ENCODE data around the gene ARHGAP24.

The ARHGAP24 gene

DNA sequence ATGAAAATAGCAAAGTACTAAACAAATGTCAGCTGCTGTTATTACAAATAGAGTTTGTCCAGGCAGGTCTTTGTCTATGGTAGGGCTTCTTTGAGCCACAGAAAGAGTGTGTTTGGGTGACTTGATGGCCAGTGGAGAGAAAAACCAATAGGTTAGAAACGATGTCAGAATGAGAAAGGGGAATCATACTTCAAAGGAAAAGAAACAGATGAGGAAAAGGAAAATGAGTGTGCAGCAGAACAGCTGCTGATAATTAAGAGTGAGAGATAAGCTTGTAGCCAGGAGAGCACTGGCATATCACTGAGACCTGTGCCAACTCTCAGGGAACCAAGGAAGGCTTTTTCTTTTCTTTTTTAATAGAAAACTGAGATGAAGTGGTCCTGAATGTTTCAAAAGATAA is 257.2 kb downstream of the ARHGAP24 start:
- H3K9ac ChIP-seq (ENCODE audit: low read depth, low read length): no peak overlapping the region
- H3K36me3 ChIP-seq (ENCODE audit: insufficient read depth, low read length): no peaks in the 10 kb centered on the region
- no peaks in the 10 kb centered on the region for H3K4me1 ChIP-seq (ENCODE audit: insufficient read depth, low read length)
- no peaks in the 10 kb centered on the region for H3K27me3 ChIP-seq (ENCODE audit: insufficient read depth, low read length)
- no peaks in the 10 kb centered on the region for H3K9me3 ChIP-seq (ENCODE audit: insufficient read depth, low read depth, low read length)
- H3K4me3 ChIP-seq (ENCODE audit: low read length): no peak overlapping the region
- no peak overlapping the region for H3K27ac ChIP-seq (ENCODE audit: low read depth, low read length)
- WGBS: 81% methylated on average over 1 of the region's 1 CpG

DNA sequence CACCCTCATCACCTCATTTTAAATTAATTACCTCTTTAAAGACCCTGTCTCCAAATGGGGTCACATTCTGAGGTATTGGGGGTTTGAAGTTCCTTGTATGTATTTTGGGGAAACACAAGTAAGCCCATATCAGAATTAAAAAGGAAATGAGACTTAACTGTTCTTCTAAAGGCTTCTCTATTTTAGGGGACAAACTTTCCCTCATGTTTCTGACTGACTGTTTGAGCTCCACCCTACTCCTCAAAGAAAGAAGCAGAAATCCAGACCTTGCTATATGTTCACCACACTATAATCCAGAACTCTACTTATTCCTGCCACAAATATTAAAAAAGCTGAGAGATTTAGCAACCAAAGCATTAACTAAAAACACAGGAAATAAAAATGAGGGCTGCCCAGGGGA is 258.8 kb downstream of the ARHGAP24 start:
- Histone ChIP-seq H3K4me1 (ENCODE audit: insufficient read depth, low read length) (no peaks in the 10 kb centered on the region; the same call in 1 of the 2 replicates), H3K36me3 (ENCODE audit: insufficient read depth, low read length) (no peaks in the 10 kb centered on the region), H3K27ac (ENCODE audit: low read depth, low read length) (no peak overlapping the region), H3K9me3 (ENCODE audit: insufficient read depth, low read depth, low read length) (no peaks in the 10 kb centered on the region), H3K4me3 (ENCODE audit: low read length) (no peak overlapping the region), H3K9ac (ENCODE audit: low read depth, low read length) (no peak overlapping the region), H3K27me3 (ENCODE audit: insufficient read depth, low read length) (no peaks in the 10 kb centered on the region)

DNA sequence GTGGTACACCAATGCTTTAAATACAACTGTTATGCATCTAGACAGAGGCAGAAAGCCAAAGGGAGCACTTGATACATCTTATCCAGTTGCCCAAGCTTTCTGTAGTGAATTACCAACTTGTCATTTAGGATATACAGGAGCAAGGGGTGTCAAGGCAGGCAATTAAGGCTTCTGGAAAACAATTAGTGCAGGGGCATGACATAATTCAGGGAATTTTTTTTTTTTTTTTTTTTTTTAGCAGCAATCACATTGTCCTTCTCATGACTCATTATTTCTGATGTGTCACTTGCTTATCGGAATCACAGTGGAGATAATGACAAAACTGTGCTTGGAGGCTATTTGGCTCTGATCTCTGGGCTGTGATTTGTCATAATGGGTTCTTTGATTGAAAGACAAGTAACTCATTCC is 259.5 kb downstream of the ARHGAP24 start:
- H3K9me3 ChIP-seq (ENCODE audit: insufficient read depth, low read depth, low read length): no peaks in the 10 kb centered on the region
- no peak overlapping the region for H3K9ac ChIP-seq (ENCODE audit: low read depth, low read length)
- 100% methylated on average over 1 of the region's 1 CpG for WGBS
- H3K4me1 ChIP-seq (ENCODE audit: insufficient read depth, low read length): no peaks in the 10 kb centered on the region; the same call in 1 of the 2 replicates
- no peaks in the 10 kb centered on the region for H3K27me3 ChIP-seq (ENCODE audit: insufficient read depth, low read length)
- H3K36me3 ChIP-seq (ENCODE audit: insufficient read depth, low read length): no peaks in the 10 kb centered on the region
- no peak overlapping the region for H3K27ac ChIP-seq (ENCODE audit: low read depth, low read length)
- H3K4me3 ChIP-seq (ENCODE audit: low read length): no peak overlapping the region

DNA sequence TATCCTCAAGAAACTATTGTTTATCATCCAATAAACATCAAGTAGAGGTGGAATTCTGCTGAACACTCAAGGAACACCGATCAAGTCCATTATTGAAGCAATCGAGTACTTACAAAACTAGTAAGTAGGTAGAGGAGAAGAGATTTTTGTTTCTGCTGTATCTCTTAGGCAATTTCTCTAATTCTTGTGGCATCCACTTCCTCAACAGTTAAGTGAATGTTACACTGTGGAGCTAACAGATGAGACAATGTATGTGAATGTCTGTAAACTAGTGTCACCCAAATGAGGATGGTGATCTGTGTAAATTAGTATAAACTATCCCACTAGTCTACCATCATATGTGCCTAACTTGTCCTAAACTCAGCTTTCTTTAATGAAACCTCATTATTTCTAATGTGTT is 261.6 kb downstream of the ARHGAP24 start:
- no peaks in the 10 kb centered on the region for H3K36me3 ChIP-seq (ENCODE audit: insufficient read depth, low read length)
- H3K4me3 ChIP-seq (ENCODE audit: low read length): no peak overlapping the region
- H3K27me3 ChIP-seq (ENCODE audit: insufficient read depth, low read length): no peaks in the 10 kb centered on the region
- no peaks in the 10 kb centered on the region; the same call in 1 of the 2 replicates for H3K4me1 ChIP-seq (ENCODE audit: insufficient read depth, low read length)
- WGBS: 100% methylated on average over 2 of the region's 2 CpGs
- H3K9ac ChIP-seq (ENCODE audit: low read depth, low read length): no peak overlapping the region
- no peak overlapping the region for H3K27ac ChIP-seq (ENCODE audit: low read depth, low read length)
- no peaks in the 10 kb centered on the region for H3K9me3 ChIP-seq (ENCODE audit: insufficient read depth, low read depth, low read length)

- no peak overlapping the region for H3K9ac ChIP-seq (ENCODE audit: low read depth, low read length)
- no peaks in the 10 kb centered on the region for H3K36me3 ChIP-seq (ENCODE audit: insufficient read depth, low read length)
- H3K27ac ChIP-seq (ENCODE audit: low read depth, low read length): no peak overlapping the region
- no peaks in the 10 kb centered on the region for H3K27me3 ChIP-seq (ENCODE audit: insufficient read depth, low read length)
- H3K4me1 ChIP-seq (ENCODE audit: insufficient read depth, low read length): no peaks in the 10 kb centered on the region; the same call in 1 of the 2 replicates
- no peaks in the 10 kb centered on the region for H3K9me3 ChIP-seq (ENCODE audit: insufficient read depth, low read depth, low read length)
- WGBS: 92% methylated on average over 1 of the region's 1 CpG
- no peak overlapping the region for H3K4me3 ChIP-seq (ENCODE audit: low read length)
Observed at GRCh38 chr4:85737254-85737653, 262.3 kb downstream of the ARHGAP24 start.

DNA sequence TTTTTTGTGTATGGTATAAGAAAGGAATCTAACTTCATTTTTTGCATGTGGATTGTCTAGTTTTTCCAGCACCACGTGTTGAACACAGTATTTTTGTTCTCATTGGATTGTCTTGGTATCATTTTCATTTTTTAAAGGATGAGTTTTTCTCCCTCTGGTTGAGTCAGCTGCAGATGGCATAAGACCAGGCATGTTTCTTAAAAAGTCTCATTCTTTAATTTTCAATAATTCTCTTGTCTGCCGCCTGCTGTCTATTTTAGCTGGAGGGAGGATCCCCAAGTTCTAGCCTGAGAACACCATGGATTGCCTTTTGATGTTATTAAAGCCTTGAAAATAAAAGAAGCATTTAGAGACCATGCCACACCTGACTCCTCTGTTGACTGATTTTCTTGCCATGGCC is 263.8 kb downstream of the ARHGAP24 start:
- no peaks in the 10 kb centered on the region; the same call in 1 of the 2 replicates for H3K4me1 ChIP-seq (ENCODE audit: insufficient read depth, low read length)
- H3K36me3 ChIP-seq (ENCODE audit: insufficient read depth, low read length): no peaks in the 10 kb centered on the region
- H3K27me3 ChIP-seq (ENCODE audit: insufficient read depth, low read length): no peaks in the 10 kb centered on the region
- no peak overlapping the region for H3K27ac ChIP-seq (ENCODE audit: low read depth, low read length)
- 95% methylated on average over 2 of the region's 2 CpGs for WGBS
- H3K4me3 ChIP-seq (ENCODE audit: low read length): no peak overlapping the region
- H3K9ac ChIP-seq (ENCODE audit: low read depth, low read length): no peak overlapping the region
- H3K9me3 ChIP-seq (ENCODE audit: insufficient read depth, low read depth, low read length): no peaks in the 10 kb centered on the region

DNA sequence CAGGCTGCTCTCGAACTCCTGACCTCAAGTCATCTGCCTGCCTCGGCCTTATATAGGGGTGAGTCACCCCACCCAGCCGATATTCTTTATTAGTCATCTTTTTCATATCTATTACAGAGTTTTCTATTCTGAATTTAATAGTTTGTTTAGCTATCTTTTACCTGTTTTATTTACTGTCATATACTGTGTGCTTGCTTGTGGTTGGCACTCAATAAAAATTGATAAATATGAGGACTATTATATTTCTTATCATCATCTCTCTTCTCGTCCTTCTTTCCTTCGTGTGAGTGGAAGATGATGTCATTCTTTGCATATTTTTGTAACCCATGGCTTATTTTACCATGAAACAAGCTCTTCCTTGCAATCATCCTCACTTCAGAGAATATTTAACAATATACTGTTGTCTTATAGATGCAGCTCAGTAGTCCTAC is 265.5 kb downstream of the ARHGAP24 start:
- Histone ChIP-seq H3K27ac (ENCODE audit: low read depth, low read length) (no peak overlapping the region), H3K9me3 (ENCODE audit: insufficient read depth, low read depth, low read length) (no peaks in the 10 kb centered on the region), H3K36me3 (ENCODE audit: insufficient read depth, low read length) (no peaks in the 10 kb centered on the region), H3K9ac (ENCODE audit: low read depth, low read length) (no peak overlapping the region), H3K4me1 (ENCODE audit: insufficient read depth, low read length) (no peaks in the 10 kb centered on the region; the same call in 1 of the 2 replicates), H3K4me3 (ENCODE audit: low read length) (no peak overlapping the region), H3K27me3 (ENCODE audit: insufficient read depth, low read length) (no peaks in the 10 kb centered on the region)
- 97% methylated on average over 3 of the region's 5 CpGs for WGBS

- Histone ChIP-seq H3K27me3 (ENCODE audit: insufficient read depth, low read length) (no peaks in the 10 kb centered on the region), H3K4me1 (ENCODE audit: insufficient read depth, low read length) (no peaks in the 10 kb centered on the region; the same call in 1 of the 2 replicates), H3K4me3 (ENCODE audit: low read length) (no peak overlapping the region), H3K9ac (ENCODE audit: low read depth, low read length) (no peak overlapping the region), H3K27ac (ENCODE audit: low read depth, low read length) (no peak overlapping the region), H3K36me3 (ENCODE audit: insufficient read depth, low read length) (no peaks in the 10 kb centered on the region), H3K9me3 (ENCODE audit: insufficient read depth, low read depth, low read length) (no peaks in the 10 kb centered on the region)
- WGBS: 100% methylated on average over 1 of the region's 2 CpGs
Observed at GRCh38 chr4:85741381-85741780, 266.4 kb downstream of the ARHGAP24 start.

DNA sequence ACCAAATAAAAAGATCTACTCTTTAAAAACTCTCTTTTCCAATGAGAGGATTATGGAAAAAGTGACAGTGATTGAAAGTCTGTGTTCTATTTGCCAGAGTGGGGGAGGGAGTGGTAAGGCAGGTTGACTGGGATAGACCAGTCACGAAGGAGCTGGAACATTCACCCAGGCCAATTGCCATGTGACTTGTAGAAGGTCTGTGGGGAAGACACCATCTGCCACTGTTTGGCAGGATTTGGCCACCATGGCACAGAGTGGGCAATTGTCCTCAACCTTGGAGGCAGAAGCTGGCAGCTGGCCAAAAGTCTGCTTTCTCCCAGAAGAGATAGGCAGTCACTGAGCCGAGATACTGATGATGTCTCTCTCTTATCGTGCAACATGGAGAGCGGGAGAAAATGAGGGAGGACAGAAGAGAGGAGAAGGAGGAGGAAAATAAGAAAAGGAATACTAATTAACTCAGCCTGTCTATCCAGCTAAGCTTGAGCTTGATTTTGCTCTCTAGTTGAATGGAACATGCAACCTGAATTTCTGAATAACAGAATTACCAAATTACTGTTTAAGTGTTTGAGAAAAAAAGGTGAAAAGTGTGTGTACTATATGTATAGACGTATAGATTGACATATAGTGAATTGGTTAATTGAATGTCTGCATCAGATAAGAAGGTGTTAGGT is 267.1 kb downstream of the ARHGAP24 start:
- no peak overlapping the region for H3K27ac ChIP-seq (ENCODE audit: low read depth, low read length)

DNA sequence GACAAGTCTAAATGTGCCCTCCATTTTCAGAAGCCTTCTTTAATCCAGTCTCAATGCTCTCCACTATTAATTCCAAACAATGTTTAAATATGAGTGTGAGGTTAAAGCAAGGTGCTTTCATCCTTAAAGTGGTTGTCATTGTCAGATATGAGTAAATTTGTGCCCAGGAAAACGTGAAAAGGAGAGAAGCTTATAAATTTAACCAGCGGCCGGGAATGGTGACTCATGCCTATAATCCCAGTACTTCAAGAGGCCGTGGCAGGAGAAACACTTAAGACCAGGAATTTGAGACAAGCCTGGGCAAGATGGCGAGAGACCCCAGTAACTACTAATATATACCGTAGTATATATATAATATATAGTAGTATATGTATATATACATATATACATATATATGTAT is 270.0 kb downstream of the ARHGAP24 start:
- Histone ChIP-seq H3K9me3 (ENCODE audit: insufficient read depth, low read depth, low read length) (no peaks in the 10 kb centered on the region), H3K9ac (ENCODE audit: low read depth, low read length) (no peak overlapping the region), H3K4me3 (ENCODE audit: low read length) (no peak overlapping the region), H3K4me1 (ENCODE audit: insufficient read depth, low read length) (no peaks in the 10 kb centered on the region), H3K36me3 (ENCODE audit: insufficient read depth, low read length) (no peaks in the 10 kb centered on the region), H3K27ac (ENCODE audit: low read depth, low read length) (no peak overlapping the region), H3K27me3 (ENCODE audit: insufficient read depth, low read length) (no peaks in the 10 kb centered on the region)
- WGBS: 85% methylated on average over 4 of the region's 6 CpGs

More for the DNA sequence above, 267.1 kb downstream of the ARHGAP24 start:
- no peaks in the 10 kb centered on the region for H3K27me3 ChIP-seq (ENCODE audit: insufficient read depth, low read length)
- H3K36me3 ChIP-seq (ENCODE audit: insufficient read depth, low read length): no peaks in the 10 kb centered on the region
- no peaks in the 10 kb centered on the region; the same call in 1 of the 2 replicates for H3K4me1 ChIP-seq (ENCODE audit: insufficient read depth, low read length)
- H3K4me3 ChIP-seq (ENCODE audit: low read length): no peak overlapping the region
- H3K9ac ChIP-seq (ENCODE audit: low read depth, low read length): no peak overlapping the region
- H3K9me3 ChIP-seq (ENCODE audit: insufficient read depth, low read depth, low read length): no peaks in the 10 kb centered on the region
- WGBS: 95% methylated on average over 5 of the region's 5 CpGs

GRCh38 chr4:85745939-85746338 is 271.0 kb downstream of the ARHGAP24 start:
- 96% methylated on average over 3 of the region's 3 CpGs for WGBS
- Histone ChIP-seq H3K27me3 (ENCODE audit: insufficient read depth, low read length) (no peaks in the 10 kb centered on the region), H3K9ac (ENCODE audit: low read depth, low read length) (no peak overlapping the region), H3K4me1 (ENCODE audit: insufficient read depth, low read length) (no peaks in the 10 kb centered on the region), H3K4me3 (ENCODE audit: low read length) (no peak overlapping the region), H3K27ac (ENCODE audit: low read depth, low read length) (no peak overlapping the region), H3K9me3 (ENCODE audit: insufficient read depth, low read depth, low read length) (no peaks in the 10 kb centered on the region), H3K36me3 (ENCODE audit: insufficient read depth, low read length) (no peaks in the 10 kb centered on the region)

Measured in HUES64 (cell line).